Liver (tissue), 9 donors: ENCODE results near the gene MTX1. TPM values are rescaled to one million over a fixed set of nuclear protein-coding genes. Genes with fewer than 3 reads are reported as not detected.

Experiments used
- DNase-seq: peaks from one replicate; pipeline ENCODE4 v3.0.0-alpha.2; 2017; ENCODE audit warnings: low spot score
- H3K27ac ChIP-seq, 2 donors: one replicate each; pipeline ENCODE4 v1.7.0; 2013; ENCODE audit warnings: inconsistent platforms in 2 of 2, low read length in 2 of 2, control low read depth in 1 of 2, low read depth in 1 of 2, mild to moderate bottlenecking in 1 of 2
- H3K27me3 ChIP-seq, 4 donors: one replicate each; pipeline versions ENCODE4 v1.6.1 to v1.7.0; 2013; ENCODE audit warnings: low read length in 3 of 4, inconsistent platforms in 1 of 4, mild to moderate bottlenecking in 1 of 4, moderate library complexity in 1 of 4; ENCODE audit not compliant: control insufficient read depth in 4 of 4, insufficient read depth in 4 of 4
- H3K36me3 ChIP-seq, 4 donors: one replicate each; pipeline versions ENCODE4 v1.6.1 to v1.7.0; 2013; ENCODE audit warnings: low read length in 3 of 4, mild to moderate bottlenecking in 3 of 4, low read depth in 1 of 4, moderate library complexity in 1 of 4; ENCODE audit not compliant: control insufficient read depth in 4 of 4, insufficient read depth in 3 of 4
- H3K4me1 ChIP-seq, 4 donors: one replicate each; pipeline versions ENCODE4 v1.6.1 to v1.7.0; 2013; ENCODE audit warnings: low read length in 3 of 4, mild to moderate bottlenecking in 3 of 4, moderate library complexity in 1 of 4; ENCODE audit not compliant: control insufficient read depth in 4 of 4, insufficient read depth in 4 of 4
- H3K4me3 ChIP-seq, 3 donors: one replicate each; pipeline versions ENCODE4 v1.6.1 to v1.7.0; 2013; ENCODE audit warnings: low read length in 3 of 3, control low read depth in 1 of 3, low read depth in 1 of 3, mild to moderate bottlenecking in 1 of 3
- H3K9ac ChIP-seq, 2 donors: one replicate each; pipeline ENCODE4 v1.7.0; 2013; ENCODE audit warnings: low read length in 2 of 2, mild to moderate bottlenecking in 2 of 2, moderate library complexity in 2 of 2, control low read depth in 1 of 2, low read depth in 1 of 2
- H3K9me3 ChIP-seq, 4 donors: one replicate each; pipeline versions ENCODE4 v1.6.1 to v1.7.0; 2013; ENCODE audit warnings: low read length in 3 of 4; ENCODE audit not compliant: control insufficient read depth in 4 of 4
- ATF3 ChIP-seq: IDR thresholded peaks from 2 replicates; pipeline ENCODE4 v1.6.1; 2016; ENCODE audit warnings: antibody characterized with exemption
- CTCF ChIP-seq: fragments of 150-350 bp; IDR thresholded peaks from 2 replicates; pipeline ENCODE4 v1.5.1; 2017; ENCODE audit warnings: improper control_type of control experiment, low read depth, low read length; ENCODE audit not compliant: missing input control
- EGR1 ChIP-seq, 2 donors: IDR thresholded peaks; 2 replicates each; pipeline ENCODE4 v1.6.1; 2016 to 2018; ENCODE audit warnings: antibody characterized with exemption in 2 of 2, low read depth in 2 of 2
- FOXA1 ChIP-seq: IDR thresholded peaks from 2 replicates; pipeline ENCODE4 v1.6.1; 2016; ENCODE audit warnings: antibody characterized with exemption
- FOXA2 ChIP-seq: IDR thresholded peaks from 2 replicates; pipeline ENCODE4 v1.6.1; 2016; ENCODE audit warnings: antibody characterized with exemption
- GABPA ChIP-seq, 2 donors: IDR thresholded peaks in 1 of 2; conservative IDR thresholded peaks in 1 of 2; 2 replicates each; pipeline ENCODE4 v1.6.1; 2016; ENCODE audit warnings: antibody characterized with exemption in 2 of 2, mild to moderate bottlenecking in 1 of 2, moderate library complexity in 1 of 2
- HNF4A ChIP-seq, 2 donors: conservative IDR thresholded peaks; 2 replicates each; pipeline ENCODE4 v1.6.1; 2016; ENCODE audit warnings: antibody characterized with exemption in 2 of 2, mild to moderate bottlenecking in 2 of 2
- HNF4G ChIP-seq: IDR thresholded peaks from 2 replicates; pipeline ENCODE4 v1.6.1; 2016; ENCODE audit warnings: antibody characterized with exemption
- JUND ChIP-seq, 2 donors: IDR thresholded peaks; 2 replicates each; pipeline ENCODE4 v1.6.1; 2016; ENCODE audit warnings: antibody characterized with exemption in 2 of 2
- MAX ChIP-seq: IDR thresholded peaks from 2 replicates; pipeline ENCODE4 v1.6.1; 2016; ENCODE audit warnings: antibody characterized with exemption
- NR2F2 ChIP-seq: IDR thresholded peaks from 2 replicates; pipeline ENCODE4 v1.6.1; 2016; ENCODE audit warnings: antibody characterized with exemption
- RAD21 ChIP-seq, 2 donors: IDR thresholded peaks; 2 replicates each; pipeline ENCODE4 v1.6.1; 2016; ENCODE audit warnings: antibody characterized with exemption in 2 of 2, mild to moderate bottlenecking in 2 of 2
- REST ChIP-seq: IDR thresholded peaks from 2 replicates; pipeline ENCODE4 v1.6.1; 2016; ENCODE audit warnings: antibody characterized with exemption, mild to moderate bottlenecking
- RXRA ChIP-seq, 2 donors: IDR thresholded peaks; 2 replicates each; pipeline ENCODE4 v1.6.1; 2017 to 2018; ENCODE audit warnings: antibody characterized with exemption in 2 of 2, mild to moderate bottlenecking in 1 of 2
- SP1 ChIP-seq: IDR thresholded peaks from 2 replicates; pipeline ENCODE4 v1.6.1; 2018; ENCODE audit warnings: antibody characterized with exemption, mild to moderate bottlenecking
- TAF1 ChIP-seq: conservative IDR thresholded peaks from 2 replicates; pipeline ENCODE4 v1.6.1; 2016; ENCODE audit warnings: antibody characterized with exemption, mild to moderate bottlenecking
- YY1 ChIP-seq: IDR thresholded peaks from 2 replicates; pipeline ENCODE4 v1.6.1; 2016; ENCODE audit warnings: antibody characterized with exemption, mild to moderate bottlenecking
- ZBTB33 ChIP-seq: IDR thresholded peaks from 2 replicates; pipeline ENCODE4 v1.6.1; 2016; ENCODE audit warnings: antibody characterized with exemption
- whole genome bisulfite sequencing: extraction: QIAGEN DNeasy Blood & Tissue Kit; methylation state at CpG from one replicate; pipeline ENCODE4 v1.1.7; 2013; 5-methylcytosine and 5-hydroxymethylcytosine counted together
- polyA plus RNA-seq, 2 donors: library from polyadenylated mRNA; stranded (reverse) in 1 of 2; unstranded in 1 of 2; fragments of 200-250 nt in 1 of 2; fragments of >200 nt in 1 of 2; fragmentation: Nextera tagmentation in 1 of 2; extraction: Ambion mirVana in 1 of 2; gene quantifications; one replicate each; pipeline versions ENCODE4 v1.2.1 to v1.2.3, GENCODE V29; 2013 to 2015
- total RNA-seq, 2 donors: library from RNA; depleted of rRNA; stranded (reverse); fragments of >200 nt; gene quantifications; one replicate each; pipeline ENCODE4 v1.2.3, GENCODE V29; 2014
- donor health status: healthy.
- donor health status: healthy.
- donor health status: healthy.
- donor health status: healthy.
- donor health status: healthy.

The MTX1 gene
- total and polyA plus RNA-seq, 4 donors, result 19.6 to 38.4 (median 28.5) TPM

GRCh38 chr1:155184351-155184811, 24.1 kb upstream of the MTX1 start:
- no peak for TF ChIP-seq TAF1
- TF ChIP-seq RAD21 (IDR thresholded peaks at IDR 0.05), result no peak
- no peak for TF ChIP-seq YY1
- no peak for TF ChIP-seq NR2F2
- TF ChIP-seq FOXA2, result no peak
- no peak for TF ChIP-seq FOXA1
- TF ChIP-seq HNF4G, result no peak
- no peak for TF ChIP-seq SP1
- no peak for TF ChIP-seq MAX
- TF ChIP-seq REST, result no peak
- TF ChIP-seq GABPA (IDR thresholded peaks at IDR 0.05 in 1 of 2, conservative IDR thresholded peaks at IDR 0.05 in 1 of 2), result no peak
- no peak for TF ChIP-seq JUND (IDR thresholded peaks at IDR 0.05)
- TF ChIP-seq RXRA (IDR thresholded peaks at IDR 0.05), result no peak
- no peak for TF ChIP-seq ZBTB33
- no peak for TF ChIP-seq CTCF
- TF ChIP-seq EGR1 (IDR thresholded peaks at IDR 0.05; ENCODE audit: low read depth in 2 of 2), result no peak
- TF ChIP-seq HNF4A (conservative IDR thresholded peaks at IDR 0.05), result no peak
- TF ChIP-seq ATF3, result no peak
- H3K9me3 ChIP-seq, result no peaks in the 10 kb centered on the region
- no peaks in the 10 kb centered on the region for H3K27me3 ChIP-seq
- H3K4me3 ChIP-seq, result no peak overlapping the region
- 92% methylated on average over 4 of the region's 4 CpGs for WGBS
- H3K36me3 ChIP-seq, result no peaks in the 10 kb centered on the region
- H3K4me1 ChIP-seq, result peaks cover 0 to 4% (median 0%) of the 10 kb centered on the region in 4 donors
- no peak for DNase-seq
- no peak overlapping the region for H3K9ac ChIP-seq
- H3K27ac ChIP-seq, result no peak overlapping the region
